Measurements from ENCODE around the gene MED12.

The MED12 gene

DNA sequence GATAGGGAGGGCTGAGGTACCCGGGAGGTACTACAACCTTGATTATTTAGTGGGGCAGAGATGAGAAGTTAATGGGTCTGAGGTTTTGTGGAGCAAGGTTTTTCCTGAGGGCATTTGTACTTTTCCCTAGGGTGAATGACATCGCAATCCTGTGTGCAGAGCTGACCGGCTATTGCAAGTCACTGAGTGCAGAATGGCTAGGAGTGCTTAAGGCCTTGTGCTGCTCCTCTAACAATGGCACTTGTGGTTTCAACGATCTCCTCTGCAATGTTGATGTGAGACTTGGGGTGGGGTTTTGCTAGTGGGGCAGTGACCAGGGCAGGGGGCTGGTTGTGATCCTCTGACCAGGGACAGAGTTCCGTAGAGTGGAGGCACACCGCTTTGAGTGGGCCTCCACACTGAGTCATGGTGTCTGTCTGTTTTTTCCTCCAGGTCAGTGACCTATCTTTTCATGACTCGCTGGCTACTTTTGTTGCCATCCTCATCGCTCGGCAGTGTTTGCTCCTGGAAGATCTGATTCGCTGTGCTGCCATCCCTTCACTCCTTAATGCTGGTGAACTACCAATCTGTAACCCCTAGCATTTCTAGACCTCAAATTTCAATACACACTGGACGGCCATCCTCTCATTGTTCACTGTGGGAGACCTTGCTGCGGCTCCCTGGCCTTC, 9.9 kb downstream of the MED12 start:
- DNase-seq (ENCODE audit: low read depth): peak; percentile 80
- H3K4me3 ChIP-seq (ENCODE audit: low read depth, low read length): no peak overlapping the region
- TF ChIP-seq, protein P1, sequence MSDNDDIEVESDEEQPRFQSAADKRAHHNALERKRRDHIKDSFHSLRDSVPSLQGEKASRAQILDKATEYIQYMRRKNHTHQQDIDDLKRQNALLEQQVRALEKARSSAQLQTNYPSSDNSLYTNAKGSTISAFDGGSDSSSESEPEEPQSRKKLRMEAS (IDR thresholded peaks at IDR 0.05; ENCODE audit: low read depth, low read length): no peak
- TF ChIP-seq MYC (IDR thresholded peaks at IDR 0.05; ENCODE audit: low read depth, low read length): no peak
- TF ChIP-seq, protein P2, sequence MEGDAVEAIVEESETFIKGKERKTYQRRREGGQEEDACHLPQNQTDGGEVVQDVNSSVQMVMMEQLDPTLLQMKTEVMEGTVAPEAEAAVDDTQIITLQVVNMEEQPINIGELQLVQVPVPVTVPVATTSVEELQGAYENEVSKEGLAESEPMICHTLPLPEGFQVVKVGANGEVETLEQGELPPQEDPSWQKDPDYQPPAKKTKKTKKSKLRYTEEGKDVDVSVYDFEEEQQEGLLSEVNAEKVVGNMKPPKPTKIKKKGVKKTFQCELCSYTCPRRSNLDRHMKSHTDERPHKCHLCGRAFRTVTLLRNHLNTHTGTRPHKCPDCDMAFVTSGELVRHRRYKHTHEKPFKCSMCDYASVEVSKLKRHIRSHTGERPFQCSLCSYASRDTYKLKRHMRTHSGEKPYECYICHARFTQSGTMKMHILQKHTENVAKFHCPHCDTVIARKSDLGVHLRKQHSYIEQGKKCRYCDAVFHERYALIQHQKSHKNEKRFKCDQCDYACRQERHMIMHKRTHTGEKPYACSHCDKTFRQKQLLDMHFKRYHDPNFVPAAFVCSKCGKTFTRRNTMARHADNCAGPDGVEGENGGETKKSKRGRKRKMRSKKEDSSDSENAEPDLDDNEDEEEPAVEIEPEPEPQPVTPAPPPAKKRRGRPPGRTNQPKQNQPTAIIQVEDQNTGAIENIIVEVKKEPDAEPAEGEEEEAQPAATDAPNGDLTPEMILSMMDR (IDR thresholded peaks at IDR 0.05; ENCODE audit: low read depth, low read length): no peak
- TF ChIP-seq POLR2A (IDR thresholded peaks at IDR 0.05; ENCODE audit: extremely low read depth, insufficient read length): no peak

- DNase-seq (ENCODE audit: low read depth): peak; percentile 78
- TF ChIP-seq, protein P2 (IDR thresholded peaks at IDR 0.05; ENCODE audit: low read depth, low read length): peak; percentile 74
- TF ChIP-seq POLR2A (IDR thresholded peaks at IDR 0.05; ENCODE audit: extremely low read depth, insufficient read length): no peak
- TF ChIP-seq, protein P1 (IDR thresholded peaks at IDR 0.05; ENCODE audit: low read depth, low read length): peak; percentile 30; the same call in 1 of the 2 replicates
- TF ChIP-seq MYC (IDR thresholded peaks at IDR 0.05; ENCODE audit: low read depth, low read length): no peak
- no peak overlapping the region for H3K4me3 ChIP-seq (ENCODE audit: low read depth, low read length)
These were observed 10.7 kb downstream of the MED12 start for GRCh38 chrX:71128915-71129765.

- TF ChIP-seq, protein P2 (IDR thresholded peaks at IDR 0.05; ENCODE audit: low read depth, low read length): no peak
- no peak for TF ChIP-seq MYC (IDR thresholded peaks at IDR 0.05; ENCODE audit: low read depth, low read length)
- TF ChIP-seq, protein P1 (IDR thresholded peaks at IDR 0.05; ENCODE audit: low read depth, low read length): no peak
- no peak for TF ChIP-seq POLR2A (IDR thresholded peaks at IDR 0.05; ENCODE audit: extremely low read depth, insufficient read length)
- H3K4me3 ChIP-seq (ENCODE audit: low read depth, low read length): no peak overlapping the region
- no peak for DNase-seq (ENCODE audit: low read depth)
These were observed 13.1 kb downstream of the MED12 start for GRCh38 chrX:71131510-71131909.

DNA sequence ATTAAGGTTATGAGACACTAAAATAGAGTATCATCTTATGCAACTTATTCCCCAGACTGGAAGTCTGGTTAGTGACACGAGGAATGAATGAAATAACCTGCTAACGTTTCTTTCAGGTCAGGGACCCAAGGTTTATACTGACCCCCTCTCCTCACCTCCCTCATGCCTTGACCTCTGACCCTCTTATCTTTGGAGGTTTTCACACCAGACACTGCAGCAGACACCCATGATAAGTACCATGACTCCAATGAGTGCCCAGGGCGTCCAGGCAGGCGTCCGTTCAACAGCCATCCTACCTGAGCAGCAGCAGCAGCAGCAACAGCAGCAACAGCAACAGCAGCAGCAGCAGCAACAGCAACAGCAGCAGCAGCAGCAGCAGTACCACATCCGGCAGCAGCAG, 22.0 kb downstream of the MED12 start:
- no peak overlapping the region for H3K4me3 ChIP-seq (ENCODE audit: low read depth, low read length)
- no peak for DNase-seq (ENCODE audit: low read depth)
- TF ChIP-seq, protein P1 (IDR thresholded peaks at IDR 0.05; ENCODE audit: low read depth, low read length): no peak
- TF ChIP-seq MYC (IDR thresholded peaks at IDR 0.05; ENCODE audit: low read depth, low read length): no peak
- no peak for TF ChIP-seq POLR2A (IDR thresholded peaks at IDR 0.05; ENCODE audit: extremely low read depth, insufficient read length)
- TF ChIP-seq, protein P2 (IDR thresholded peaks at IDR 0.05; ENCODE audit: low read depth, low read length): no peak

GRCh38 chrX:71143508-71143907, 25.1 kb downstream of the MED12 start:
- TF ChIP-seq, protein P2 (IDR thresholded peaks at IDR 0.05; ENCODE audit: low read depth, low read length): no peak
- TF ChIP-seq, protein P1 (IDR thresholded peaks at IDR 0.05; ENCODE audit: low read depth, low read length): no peak
- no peak for TF ChIP-seq MYC (IDR thresholded peaks at IDR 0.05; ENCODE audit: low read depth, low read length)
- no peak for TF ChIP-seq POLR2A (IDR thresholded peaks at IDR 0.05; ENCODE audit: extremely low read depth, insufficient read length)
- no peak for DNase-seq (ENCODE audit: low read depth)
- no peak overlapping the region for H3K4me3 ChIP-seq (ENCODE audit: low read depth, low read length)

Measured in NB4 (cell line).